SK-N-DZ (cell line): ENCODE measurements around the gene CPT1A. TPM values are rescaled to one million over a fixed set of nuclear protein-coding genes. Genes with fewer than 3 reads are reported as not detected.
"Not testable (repeated sequence)": the region's sequence is repeated elsewhere in the genome, so short reads cannot be mapped to it uniquely, and the experiment has no call there.

Source experiments
- DNase-seq: peaks from one replicate; pipeline ENCODE4 v3.0.0-alpha.2; 2015; ENCODE audit warnings: low spot score
- polyA plus RNA-seq, 2 experiments: library from polyadenylated mRNA; depleted of rRNA; stranded (reverse); fragments of >200 nt; gene quantifications; 2 replicates each; pipeline ENCODE4 v1.2.3, GENCODE V29; 2014

The CPT1A gene
- 50.0 and 55.0 TPM in 2 replicates for polyA plus RNA-seq (2014; cell fraction: cytosol; rRNA removed)
- 32.0 and 48.0 TPM in 2 replicates for polyA plus RNA-seq (2014; cell fraction: nucleus; rRNA removed)

GRCh38 chr11:68841718-68842426, at the start of gene CPT1A:
TSS of gene CPT1A (minus strand) at chr11:68841916. CDS start at chr11:68815474, 26,442 bp downstream.
- DNase-seq: peak; percentile 70

GRCh38 chr11:68890490-68891231, 48.9 kb upstream of the CPT1A start:
- DNase-seq: no peak

GRCh38 chr11:68889948-68890446, 48.3 kb upstream of the CPT1A start:
- DNase-seq: peak; percentile 42

DNA sequence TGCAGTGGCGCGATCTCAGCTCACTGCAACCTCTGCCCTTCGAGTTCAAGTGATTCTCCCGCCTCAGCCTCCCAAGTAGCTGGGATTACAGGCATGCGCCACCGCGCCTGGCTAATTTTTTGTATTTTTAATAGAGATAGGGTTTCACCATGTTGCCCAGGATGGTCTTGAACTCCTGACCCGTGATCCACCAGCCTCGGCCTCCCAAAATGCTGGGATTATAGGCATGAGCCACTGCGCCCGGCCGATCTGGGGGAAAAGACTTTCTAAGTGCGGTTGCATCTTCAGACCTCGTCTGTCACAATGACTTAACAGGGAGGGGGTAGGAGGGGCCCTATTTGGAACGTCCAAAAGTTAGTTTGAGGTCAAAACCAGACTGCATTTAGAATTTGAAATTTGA, 43.1 kb upstream of the CPT1A start:
- not testable (repeated sequence) for DNase-seq

GRCh38 chr11:68882391-68882790, 40.7 kb upstream of the CPT1A start:
- DNase-seq: no peak

GRCh38 chr11:68881320-68881719, 39.6 kb upstream of the CPT1A start:
- no peak for DNase-seq

DNA sequence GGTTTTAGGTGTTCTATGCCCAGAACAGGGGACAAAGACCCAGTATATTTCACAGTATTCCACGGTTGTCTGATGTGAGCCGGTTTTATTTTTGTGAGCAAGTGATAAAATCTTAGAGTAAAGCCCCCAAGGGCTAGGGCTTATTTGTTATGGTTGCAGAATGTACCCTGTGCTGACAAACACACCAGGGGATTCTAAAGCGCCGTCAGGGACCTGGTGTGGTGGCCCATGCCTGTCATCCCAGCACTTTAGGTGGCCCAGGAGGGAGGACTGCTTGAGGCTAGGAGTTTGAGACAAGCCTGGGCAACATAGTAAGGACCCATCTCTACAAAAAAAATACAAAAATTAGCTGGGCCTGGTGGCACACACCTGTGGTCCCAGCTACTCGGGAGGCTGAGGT, 39.1 kb upstream of the CPT1A start:
- DNase-seq: no peak

- DNase-seq: no peak
These were observed 36.3 kb upstream of the CPT1A start for GRCh38 chr11:68878022-68878421.

GRCh38 chr11:68872216-68873003, 30.7 kb upstream of the CPT1A start:
- no peak for DNase-seq

DNA sequence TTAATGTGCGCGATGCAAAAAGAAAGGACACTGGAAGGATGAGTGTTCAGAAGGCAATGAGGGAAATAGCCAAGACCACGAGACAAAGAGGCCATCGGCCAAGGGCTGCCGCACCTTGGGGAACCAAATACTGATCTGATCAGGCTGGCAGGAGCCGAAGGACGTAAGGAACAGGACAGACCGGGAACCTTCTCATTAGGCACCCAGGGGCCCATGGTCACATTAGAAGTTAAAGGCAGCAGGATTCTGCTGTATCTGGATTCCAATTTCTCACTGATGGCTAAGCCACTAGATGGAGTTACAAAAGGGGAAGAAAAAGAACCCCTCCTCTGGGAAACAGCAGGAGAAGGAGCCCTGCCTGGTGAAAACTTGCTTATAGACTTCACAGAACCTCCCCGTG, 28.8 kb upstream of the CPT1A start:
- no peak for DNase-seq

DNA sequence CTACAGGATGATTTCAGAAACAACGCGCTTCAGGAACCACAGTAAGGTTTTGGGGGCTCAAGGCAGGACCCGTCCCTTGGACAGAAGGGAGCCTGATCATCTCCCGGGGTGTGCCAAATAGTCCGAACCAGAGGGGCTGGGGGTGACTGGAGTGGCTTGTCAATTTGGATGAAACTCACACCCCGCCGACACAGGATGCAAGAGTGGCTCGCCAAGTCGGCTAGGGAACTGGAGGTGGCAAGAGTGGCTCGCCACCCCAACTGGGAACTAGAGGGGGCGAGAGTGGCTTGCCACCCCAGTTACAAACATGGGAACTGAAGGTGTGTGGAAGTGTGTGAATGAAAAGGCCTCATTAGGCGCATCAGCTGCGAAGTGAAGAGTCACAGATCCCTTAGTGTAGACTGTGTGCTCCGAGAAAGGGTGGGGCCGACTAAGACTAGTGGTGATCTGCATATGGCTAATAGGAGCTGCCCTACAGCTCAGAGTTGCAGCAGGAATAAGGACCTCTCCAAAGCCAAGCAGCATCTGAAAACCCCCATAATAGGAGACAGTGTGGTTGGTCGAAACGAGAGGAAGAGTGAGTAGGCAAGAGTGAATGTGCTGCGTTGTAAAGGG, 26.6 kb upstream of the CPT1A start:
- DNase-seq: no peak

DNA sequence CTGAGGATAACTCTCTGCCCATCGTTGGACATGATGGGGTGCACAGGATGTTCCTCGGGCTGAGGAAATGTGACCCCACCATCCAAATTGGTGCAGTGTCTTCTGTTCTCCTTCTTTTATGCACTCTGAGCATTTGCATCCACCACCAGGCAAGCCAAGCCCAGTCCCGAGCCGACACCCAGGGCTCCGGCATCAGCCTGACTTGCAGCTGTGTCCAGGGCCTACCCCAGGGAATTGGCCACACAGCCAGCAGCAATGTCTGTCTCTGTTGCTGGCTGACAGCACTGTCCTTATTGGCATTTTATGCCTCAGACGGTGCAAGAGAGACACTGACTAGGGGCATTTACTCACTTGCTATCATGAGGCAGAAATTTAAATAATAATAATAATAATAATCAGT, 25.4 kb upstream of the CPT1A start:
- no peak for DNase-seq

GRCh38 chr11:68865241-68865640, 23.5 kb upstream of the CPT1A start:
- no peak for DNase-seq

GRCh38 chr11:68863553-68864265, 22.0 kb upstream of the CPT1A start:
- DNase-seq: no peak

GRCh38 chr11:68862421-68862820, 20.7 kb upstream of the CPT1A start:
- DNase-seq: no peak

DNA sequence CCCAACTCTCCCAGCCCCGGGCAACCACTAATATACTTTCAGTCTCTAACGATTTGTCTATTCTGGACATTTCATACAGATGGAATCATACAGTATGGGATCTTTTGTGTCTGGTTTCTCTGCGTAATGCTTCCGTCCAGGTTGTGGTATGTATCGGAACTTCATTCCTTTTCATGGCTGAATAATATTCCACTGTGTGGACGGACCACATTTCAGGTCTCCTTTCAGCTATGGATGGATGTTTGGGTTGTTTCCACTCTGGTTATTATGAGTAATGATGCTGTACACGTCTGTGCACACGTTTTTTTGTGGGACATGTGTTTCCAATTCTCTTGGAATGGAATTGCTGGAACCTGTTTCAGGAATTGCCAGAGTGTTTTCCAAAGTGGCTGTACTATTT, 17.4 kb upstream of the CPT1A start:
- no peak for DNase-seq

DNA sequence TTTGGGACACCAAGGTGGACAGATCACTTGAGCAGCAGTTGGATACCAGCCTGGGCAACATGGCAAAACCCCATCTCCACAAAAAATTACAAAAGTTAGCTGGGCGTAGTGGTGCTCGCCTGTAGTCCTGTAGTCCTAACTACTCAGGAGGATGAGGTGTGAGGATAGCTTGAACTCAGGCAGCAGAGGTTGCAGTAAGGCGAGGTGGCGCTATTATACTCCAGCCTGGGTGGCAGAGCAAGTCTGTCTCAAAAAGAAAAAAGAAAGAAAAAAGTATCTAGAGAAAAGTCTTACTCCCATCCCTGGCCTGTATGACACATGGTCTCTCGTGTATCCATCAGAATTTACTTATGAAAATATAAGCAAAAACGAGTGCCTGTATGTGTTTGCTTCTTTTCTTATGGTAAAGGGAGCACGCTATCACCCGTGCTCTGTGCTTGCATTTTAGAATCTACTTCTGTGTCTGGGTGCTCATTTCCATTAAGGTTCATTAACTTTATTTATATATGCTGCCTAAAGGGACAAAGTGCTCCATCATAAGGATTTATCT, 15.4 kb upstream of the CPT1A start:
- no peak for DNase-seq

DNA sequence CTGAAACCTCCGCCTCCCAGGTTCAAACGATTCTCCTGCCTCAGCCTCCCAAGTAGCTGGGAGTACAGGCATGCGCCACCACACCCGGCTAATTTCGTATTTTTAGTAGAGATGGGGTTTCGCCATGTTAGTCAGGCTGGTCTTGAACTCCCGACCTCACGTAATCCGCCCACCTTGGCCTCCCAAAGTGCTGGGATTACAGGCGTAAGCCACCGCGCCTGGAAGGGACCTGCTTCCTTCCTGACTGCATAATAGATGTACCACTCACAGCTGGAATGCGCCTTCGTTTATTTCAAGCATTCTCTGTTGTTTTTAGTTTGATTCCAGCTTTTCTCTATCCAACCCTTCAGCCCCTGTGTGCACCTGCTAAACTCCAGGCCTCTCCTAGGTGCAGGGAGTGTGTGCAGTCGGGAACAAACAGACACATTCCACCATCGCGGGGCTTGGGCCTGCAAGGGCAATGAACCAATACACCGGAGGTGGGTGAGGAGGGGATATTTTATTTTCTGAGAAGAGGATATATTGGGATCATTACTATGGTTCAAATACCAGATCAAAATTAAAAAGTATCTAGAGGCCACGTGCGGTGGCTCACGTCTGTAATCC, 14.8 kb upstream of the CPT1A start:
- DNase-seq: not testable (repeated sequence)

DNA sequence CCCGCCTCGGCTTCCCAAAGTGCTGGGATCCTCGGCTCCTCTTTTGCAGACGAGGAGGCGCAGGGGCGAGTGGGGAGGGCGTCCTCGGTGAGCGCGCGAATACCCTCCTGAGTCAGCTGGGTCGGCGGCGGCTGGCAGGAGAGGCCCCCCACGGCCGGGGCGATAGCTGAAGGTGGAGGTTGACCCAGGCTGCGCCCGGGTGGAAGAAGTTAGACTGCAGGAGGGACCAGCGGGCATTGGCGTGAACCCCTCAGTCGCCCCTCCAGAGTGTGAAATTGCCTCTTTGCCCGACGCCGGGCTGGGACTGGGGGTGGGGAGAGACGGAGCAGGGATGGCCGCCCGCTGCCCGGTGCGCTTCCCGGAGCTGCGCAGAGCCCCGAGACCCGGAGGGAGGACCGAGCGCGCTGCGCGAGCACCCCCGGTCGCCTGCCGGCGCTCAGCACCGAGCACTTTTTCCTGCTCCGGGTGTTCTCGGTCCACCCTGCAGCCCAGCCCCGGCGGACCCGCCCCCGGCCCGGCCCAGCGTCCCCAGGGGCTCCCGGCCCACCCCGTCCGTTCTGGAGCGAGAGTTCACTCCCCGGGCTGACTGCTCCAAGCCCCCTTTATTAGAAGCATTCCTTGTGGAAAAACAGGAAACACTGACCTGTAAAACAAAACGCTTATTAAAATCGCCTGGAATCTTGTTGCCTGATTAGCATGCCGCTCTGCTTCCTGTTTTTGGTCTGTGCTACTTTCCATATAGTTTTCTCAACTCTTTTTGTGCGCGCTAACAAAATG, 13.7 kb upstream of the CPT1A start:
- DNase-seq: no peak
